ENCODE measurements around the gene SERGEF. TPM values are rescaled to one million over a fixed set of nuclear protein-coding genes. Genes with fewer than 3 reads are reported as not detected.

Gene SERGEF
- total and polyA plus RNA-seq, 2 of the 13 experiments (the other 11 are each of a cell fraction or from before 2014, with no cell fraction given), result 54.5 to 114 TPM

GRCh38 chr11:18012906-18013781 lies at the start of gene SERGEF (continued):
- TF ChIP-seq, protein P1, sequence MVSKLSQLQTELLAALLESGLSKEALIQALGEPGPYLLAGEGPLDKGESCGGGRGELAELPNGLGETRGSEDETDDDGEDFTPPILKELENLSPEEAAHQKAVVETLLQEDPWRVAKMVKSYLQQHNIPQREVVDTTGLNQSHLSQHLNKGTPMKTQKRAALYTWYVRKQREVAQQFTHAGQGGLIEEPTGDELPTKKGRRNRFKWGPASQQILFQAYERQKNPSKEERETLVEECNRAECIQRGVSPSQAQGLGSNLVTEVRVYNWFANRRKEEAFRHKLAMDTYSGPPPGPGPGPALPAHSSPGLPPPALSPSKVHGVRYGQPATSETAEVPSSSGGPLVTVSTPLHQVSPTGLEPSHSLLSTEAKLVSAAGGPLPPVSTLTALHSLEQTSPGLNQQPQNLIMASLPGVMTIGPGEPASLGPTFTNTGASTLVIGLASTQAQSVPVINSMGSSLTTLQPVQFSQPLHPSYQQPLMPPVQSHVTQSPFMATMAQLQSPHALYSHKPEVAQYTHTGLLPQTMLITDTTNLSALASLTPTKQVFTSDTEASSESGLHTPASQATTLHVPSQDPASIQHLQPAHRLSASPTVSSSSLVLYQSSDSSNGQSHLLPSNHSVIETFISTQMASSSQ (IDR thresholded peaks at IDR 0.05; ENCODE audit: low read depth), result no peak
- TF ChIP-seq, protein P1 (CRISPR knock-in tag; IDR thresholded peaks at IDR 0.05; ENCODE audit: borderline replicate concordance), result no peak; the same call in 1 of the 2 replicates
- TF ChIP-seq LBX2 (CRISPR knock-in tag; IDR thresholded peaks at IDR 0.05; ENCODE audit: borderline replicate concordance) (no peak), ZNF790 (CRISPR knock-in tag; IDR thresholded peaks at IDR 0.05; ENCODE audit: borderline replicate concordance) (no peak), ZSCAN5A (CRISPR knock-in tag; IDR thresholded peaks at IDR 0.05; ENCODE audit: borderline replicate concordance) (0 out of 2 replicates have a peak, but pooled peaks have one; percentile 58), ZNF143 (CRISPR knock-in tag; IDR thresholded peaks at IDR 0.05) (0 out of 2 replicates have a peak, but pooled peaks have one; percentile 25), GABPA (IDR thresholded peaks at IDR 0.05; ENCODE audit: low read depth, low read length) (0 out of 2 replicates have a peak, but pooled peaks have one; percentile 35), GABPA (CRISPR knock-in tag; IDR thresholded peaks at IDR 0.05; ENCODE audit: low read depth) (no peak; the same call in 1 of the 2 replicates), AKAP8 (CRISPR knock-in tag; IDR thresholded peaks at IDR 0.05) (no peak), RBM39 (IDR thresholded peaks at IDR 0.05; ENCODE audit: low read depth, low read length, poor library complexity, severe bottlenecking) (peak; percentile 51), SYNCRIP (IDR thresholded peaks at IDR 0.05; ENCODE audit: insufficient read depth, low read depth, low read length) (no peak), SP2 (CRISPR knock-in tag; IDR thresholded peaks at IDR 0.05) (no peak), ZNF781 (CRISPR knock-in tag; IDR thresholded peaks at IDR 0.05; ENCODE audit: borderline replicate concordance, not compliant biosample characterization) (peak; percentile 36), ZMAT5 (CRISPR knock-in tag; IDR thresholded peaks at IDR 0.05; ENCODE audit: borderline replicate concordance, low read depth) (no peak), ZSCAN9 (CRISPR knock-in tag; IDR thresholded peaks at IDR 0.05; ENCODE audit: borderline replicate concordance) (0 out of 2 replicates have a peak, but pooled peaks have one; percentile 33), ZFP36L2 (CRISPR knock-in tag; IDR thresholded peaks at IDR 0.05) (0 out of 2 replicates have a peak, but pooled peaks have one; percentile 14)
- TF ChIP-seq, protein P2, sequence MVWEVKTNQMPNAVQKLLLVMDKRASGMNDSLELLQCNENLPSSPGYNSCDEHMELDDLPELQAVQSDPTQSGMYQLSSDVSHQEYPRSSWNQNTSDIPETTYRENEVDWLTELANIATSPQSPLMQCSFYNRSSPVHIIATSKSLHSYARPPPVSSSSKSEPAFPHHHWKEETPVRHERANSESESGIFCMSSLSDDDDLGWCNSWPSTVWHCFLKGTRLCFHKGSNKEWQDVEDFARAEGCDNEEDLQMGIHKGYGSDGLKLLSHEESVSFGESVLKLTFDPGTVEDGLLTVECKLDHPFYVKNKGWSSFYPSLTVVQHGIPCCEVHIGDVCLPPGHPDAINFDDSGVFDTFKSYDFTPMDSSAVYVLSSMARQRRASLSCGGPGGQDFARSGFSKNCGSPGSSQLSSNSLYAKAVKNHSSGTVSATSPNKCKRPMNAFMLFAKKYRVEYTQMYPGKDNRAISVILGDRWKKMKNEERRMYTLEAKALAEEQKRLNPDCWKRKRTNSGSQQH (CRISPR knock-in tag; IDR thresholded peaks at IDR 0.05; ENCODE audit: low read depth), result no peak
- TF ChIP-seq, protein P3, sequence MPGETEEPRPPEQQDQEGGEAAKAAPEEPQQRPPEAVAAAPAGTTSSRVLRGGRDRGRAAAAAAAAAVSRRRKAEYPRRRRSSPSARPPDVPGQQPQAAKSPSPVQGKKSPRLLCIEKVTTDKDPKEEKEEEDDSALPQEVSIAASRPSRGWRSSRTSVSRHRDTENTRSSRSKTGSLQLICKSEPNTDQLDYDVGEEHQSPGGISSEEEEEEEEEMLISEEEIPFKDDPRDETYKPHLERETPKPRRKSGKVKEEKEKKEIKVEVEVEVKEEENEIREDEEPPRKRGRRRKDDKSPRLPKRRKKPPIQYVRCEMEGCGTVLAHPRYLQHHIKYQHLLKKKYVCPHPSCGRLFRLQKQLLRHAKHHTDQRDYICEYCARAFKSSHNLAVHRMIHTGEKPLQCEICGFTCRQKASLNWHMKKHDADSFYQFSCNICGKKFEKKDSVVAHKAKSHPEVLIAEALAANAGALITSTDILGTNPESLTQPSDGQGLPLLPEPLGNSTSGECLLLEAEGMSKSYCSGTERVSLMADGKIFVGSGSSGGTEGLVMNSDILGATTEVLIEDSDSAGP (CRISPR knock-in tag; IDR thresholded peaks at IDR 0.05; ENCODE audit: borderline replicate concordance), result peak; percentile 65; the same call in 1 of the 2 replicates
